HuH-7 (cell line): ENCODE measurements around the gene GPC2.
"Not testable (repeated sequence)": the region's sequence is repeated elsewhere in the genome, so short reads cannot be mapped to it uniquely, and the experiment has no call there.

Experiments used
- DNase-seq: peaks from one replicate; pipeline ENCODE4 v3.0.0; 2011; ENCODE audit warnings: low spot score

The GPC2 gene

DNA sequence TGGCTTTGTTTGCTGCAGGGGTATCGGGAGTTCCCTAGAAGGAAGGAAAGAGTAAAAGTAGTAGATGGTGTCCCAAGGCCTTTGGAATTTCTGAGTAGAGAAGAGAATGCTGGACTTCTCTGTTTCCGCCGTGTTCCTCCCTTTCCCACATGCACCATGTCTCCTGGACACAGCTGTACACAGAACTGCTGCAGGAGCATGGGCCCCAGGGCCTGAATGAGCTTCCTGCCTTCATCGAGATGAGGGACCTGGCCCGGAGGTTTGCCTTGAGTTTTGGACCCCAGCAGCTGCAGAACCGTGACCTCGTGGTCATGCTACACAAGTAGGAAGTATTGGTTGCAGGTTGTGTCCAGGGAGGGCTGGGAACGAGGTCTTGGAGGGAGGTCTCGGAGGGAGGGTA lies 27.3 kb upstream of the GPC2 start:
- no peak for DNase-seq

GRCh38 chr7:100200693-100201092 lies 23.5 kb upstream of the GPC2 start:
- DNase-seq, result peak; percentile 45

DNA sequence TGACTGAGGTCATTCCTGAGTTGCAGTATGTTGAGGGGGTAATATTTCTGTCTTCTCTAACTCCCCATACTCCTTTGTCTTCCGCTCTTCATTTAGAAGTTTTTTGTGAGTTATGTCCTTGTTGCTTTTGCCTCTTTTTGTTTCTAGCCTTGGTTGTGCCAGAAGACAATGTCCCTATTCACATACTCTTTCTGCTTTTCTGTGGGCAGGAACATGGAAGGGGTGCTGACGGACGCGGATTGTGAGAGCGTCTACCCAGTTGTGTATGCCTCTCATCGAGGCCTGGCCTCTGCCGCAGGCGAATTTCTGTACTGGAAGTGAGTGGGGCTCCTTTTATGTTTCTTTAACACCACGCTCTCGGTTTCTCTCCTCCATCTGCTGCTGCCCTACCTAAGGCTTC lies 21.1 kb upstream of the GPC2 start:
- DNase-seq, result no peak

DNA sequence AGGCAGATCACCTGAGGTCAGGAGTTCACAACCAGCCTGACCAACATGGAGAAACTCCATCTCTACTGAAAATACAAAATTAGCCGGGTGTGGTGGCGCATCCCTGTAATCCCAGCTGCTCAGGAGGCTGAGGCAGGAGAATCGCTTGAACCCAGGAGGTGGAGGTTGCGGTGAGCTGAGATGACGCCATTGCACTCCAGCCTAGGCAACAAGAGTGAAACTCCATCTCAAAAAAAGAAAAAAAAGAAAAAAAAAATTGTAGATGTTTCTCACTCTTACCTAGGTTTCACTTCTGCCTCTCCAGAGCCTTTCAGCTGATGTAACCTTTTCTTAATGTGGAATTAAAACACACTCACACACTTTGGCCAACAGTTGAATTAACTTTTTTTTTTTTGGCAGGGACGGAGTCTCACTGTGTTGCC lies 18.7 kb upstream of the GPC2 start:
- DNase-seq, result not testable (repeated sequence)

DNA sequence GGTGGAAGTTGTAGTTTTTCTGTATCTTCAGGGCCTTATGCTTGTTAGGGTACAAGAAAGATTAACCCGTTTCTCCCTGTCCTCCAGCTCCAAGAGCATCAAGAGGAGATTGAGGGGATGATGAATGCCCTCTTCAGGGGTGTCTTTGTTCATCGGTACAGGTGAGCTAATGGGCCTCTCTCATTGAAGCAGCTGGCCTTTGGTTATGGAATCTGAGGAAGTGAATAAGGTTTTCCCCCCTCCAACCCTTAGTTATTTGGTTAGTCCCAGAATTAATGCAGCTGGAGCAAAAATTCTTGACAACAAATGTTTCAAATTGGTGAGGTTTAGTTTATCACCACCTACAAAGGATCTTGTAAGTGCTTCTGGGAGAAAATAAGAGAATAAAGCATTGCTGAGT lies 18.0 kb upstream of the GPC2 start:
- no peak for DNase-seq

GRCh38 chr7:100192969-100193368 lies 15.8 kb upstream of the GPC2 start:
- no peak for DNase-seq

DNA sequence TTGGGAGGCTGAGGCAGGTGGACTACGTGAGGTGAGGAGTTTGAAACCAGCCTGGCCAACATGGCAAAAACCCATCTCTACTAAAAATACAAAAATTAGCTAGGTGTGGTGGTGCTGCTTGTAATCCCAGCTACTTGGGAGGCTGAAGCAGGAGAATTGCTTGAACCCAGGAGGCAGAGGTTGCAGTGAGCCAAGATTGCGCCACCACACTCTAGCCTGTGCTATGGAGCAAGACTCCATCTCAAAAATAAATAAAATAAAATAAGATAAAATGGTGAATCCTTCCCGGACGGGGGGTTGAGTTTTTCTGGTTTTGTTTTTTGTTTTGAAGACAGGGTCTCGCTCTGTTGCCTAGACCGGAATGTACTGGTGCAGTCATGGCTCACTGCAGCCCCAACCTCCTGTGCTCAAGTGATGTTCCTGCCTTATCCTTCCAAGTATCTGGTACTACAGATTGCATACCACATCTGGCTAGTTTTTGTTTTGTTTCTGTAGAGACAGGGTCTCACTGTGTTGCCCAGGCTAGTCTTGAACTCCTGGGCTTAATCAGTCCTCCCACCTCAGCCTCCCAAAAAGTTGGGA lies 15.2 kb upstream of the GPC2 start:
- DNase-seq, result not testable (repeated sequence)

DNA sequence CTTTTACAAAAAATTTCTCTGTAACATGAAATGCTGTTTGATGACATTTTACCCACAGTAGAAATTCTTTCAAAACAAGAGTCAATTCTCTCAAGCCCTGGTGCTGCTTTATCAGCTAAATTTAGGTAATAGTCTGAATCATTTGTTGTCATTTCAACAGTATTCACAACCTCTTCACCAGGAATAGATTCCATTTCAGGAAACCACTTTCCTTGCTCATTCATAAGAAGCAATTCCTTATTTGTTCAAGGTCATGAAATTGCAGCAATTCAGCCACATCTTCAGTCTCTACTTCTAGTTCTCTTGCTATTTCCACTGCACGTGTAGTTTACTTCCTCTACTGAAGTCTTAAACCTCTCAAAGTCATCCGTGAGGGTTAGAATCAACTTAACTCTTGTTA lies 14.6 kb upstream of the GPC2 start:
- no peak for DNase-seq

- no peak for DNase-seq
Measured at GRCh38 chr7:100190048-100190711, 13.0 kb upstream of the GPC2 start.

DNA sequence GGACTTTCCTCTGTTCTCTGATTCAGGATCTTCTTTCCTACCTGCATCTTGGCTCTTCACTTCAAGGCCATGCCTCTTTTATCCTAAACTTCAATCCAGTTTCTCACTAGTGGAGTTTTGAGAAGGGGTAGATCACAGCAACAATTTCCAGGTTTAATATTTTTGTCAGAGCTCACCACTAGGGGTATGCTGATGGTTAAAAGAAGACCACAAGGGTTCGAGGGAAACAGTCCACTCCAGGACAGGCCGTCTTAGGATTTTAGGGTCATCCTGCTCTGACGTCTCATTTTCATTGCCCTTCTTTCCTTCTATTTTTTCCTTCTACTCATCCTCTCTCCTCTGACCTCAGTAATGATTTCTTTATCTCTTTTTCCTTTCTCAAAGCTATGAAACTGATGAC lies 11.9 kb upstream of the GPC2 start:
- DNase-seq, result no peak

DNA sequence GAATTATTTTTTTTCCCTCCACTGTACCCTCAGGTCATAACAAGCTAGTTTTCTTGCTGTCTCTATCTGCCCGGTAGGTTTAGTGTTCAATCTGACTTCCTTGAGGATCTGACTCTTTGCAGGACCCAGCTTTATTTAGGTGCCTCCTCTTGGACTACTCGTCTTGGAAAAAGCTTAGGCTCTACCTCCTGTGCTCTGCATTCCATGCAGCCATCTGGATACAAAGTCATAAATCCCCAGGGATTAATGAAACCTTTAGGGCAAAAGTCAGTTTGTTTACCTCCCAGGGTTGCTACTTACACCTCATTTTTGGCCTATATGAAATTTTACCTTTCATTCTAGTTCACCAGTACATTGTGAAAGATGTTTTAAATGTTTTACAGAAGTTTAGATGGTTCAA lies 8.5 kb upstream of the GPC2 start:
- DNase-seq, result no peak

GRCh38 chr7:100183090-100183489 lies 5.9 kb upstream of the GPC2 start:
- not testable (repeated sequence) for DNase-seq

- not testable (repeated sequence) for DNase-seq
Measured at GRCh38 chr7:100182616-100183015, 5.4 kb upstream of the GPC2 start.

DNA sequence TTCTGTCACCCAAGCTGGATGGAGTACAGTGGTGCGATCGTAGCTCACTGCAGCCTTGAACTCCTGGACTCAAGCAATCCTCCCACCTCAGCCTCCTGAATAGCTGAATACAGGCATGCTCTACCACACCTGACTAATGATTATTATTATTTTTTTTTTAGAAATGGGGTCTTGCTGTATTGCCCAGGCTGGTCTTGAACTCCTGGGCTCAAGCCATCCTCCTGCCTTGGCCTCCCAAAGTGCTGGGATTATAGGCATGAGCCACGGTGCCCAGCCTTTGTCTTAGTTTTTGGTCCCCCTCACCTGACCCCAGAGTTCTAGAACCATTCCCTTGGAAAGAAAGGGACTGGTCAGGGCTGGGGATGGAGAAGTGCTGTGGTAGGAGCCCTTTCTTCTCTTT lies 2.9 kb upstream of the GPC2 start:
- not testable (repeated sequence) for DNase-seq

DNA sequence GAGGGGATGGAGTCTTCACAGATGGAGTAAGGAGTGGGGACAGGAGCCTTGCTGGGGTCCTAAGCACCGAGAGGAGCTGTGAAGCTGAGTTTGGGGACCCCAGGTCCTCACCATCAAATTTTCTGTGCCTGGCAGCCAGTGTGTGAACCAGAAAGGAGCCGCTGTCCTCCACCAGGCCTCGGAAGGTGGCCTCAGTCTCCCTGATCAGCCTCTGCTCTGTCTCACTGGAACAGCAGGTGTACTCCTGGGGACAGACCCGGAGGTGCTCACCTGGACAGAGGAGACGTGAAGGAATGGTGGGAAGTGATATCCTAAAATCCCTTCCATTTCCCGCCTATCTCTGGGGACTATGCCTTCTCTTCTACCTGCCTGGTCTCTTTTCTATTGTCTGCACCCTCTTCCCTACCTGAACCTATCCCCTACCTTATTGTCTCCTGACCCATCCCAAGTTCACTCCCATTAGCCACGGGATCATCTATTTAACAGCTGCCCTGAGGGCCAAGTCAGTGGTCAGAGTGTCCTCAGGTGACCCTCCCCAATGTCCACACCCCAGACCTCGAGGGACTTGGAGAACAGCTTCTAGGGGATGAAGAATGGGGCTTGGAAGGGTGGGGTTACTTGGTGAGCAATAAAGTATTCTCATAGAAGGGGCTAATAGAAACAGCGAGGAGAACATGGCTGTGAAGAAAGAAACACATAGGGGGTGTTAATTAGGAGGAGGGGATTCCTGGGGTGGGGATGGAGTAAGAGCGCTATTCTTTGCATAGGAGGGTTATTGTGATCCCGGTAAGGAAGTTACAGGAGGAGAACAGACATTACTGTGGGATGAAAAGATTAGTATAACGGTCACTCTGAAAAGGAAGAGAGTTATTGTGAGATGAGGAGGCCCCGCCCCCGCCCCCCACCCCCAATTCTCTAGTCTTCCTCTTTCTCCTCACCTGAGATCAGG lies 811 bp downstream of the GPC2 start:
- no peak for DNase-seq

GRCh38 chr7:100175296-100175935 lies 1.8 kb downstream of the GPC2 start:
- DNase-seq, result no peak

- no peak for DNase-seq
Measured at GRCh38 chr7:100174582-100174981, 2.6 kb downstream of the GPC2 start.

- no peak for DNase-seq
Measured at GRCh38 chr7:100173806-100174495, 3.2 kb downstream of the GPC2 start.

GRCh38 chr7:100171840-100172239 lies 5.3 kb downstream of the GPC2 start:
- no peak for DNase-seq

DNA sequence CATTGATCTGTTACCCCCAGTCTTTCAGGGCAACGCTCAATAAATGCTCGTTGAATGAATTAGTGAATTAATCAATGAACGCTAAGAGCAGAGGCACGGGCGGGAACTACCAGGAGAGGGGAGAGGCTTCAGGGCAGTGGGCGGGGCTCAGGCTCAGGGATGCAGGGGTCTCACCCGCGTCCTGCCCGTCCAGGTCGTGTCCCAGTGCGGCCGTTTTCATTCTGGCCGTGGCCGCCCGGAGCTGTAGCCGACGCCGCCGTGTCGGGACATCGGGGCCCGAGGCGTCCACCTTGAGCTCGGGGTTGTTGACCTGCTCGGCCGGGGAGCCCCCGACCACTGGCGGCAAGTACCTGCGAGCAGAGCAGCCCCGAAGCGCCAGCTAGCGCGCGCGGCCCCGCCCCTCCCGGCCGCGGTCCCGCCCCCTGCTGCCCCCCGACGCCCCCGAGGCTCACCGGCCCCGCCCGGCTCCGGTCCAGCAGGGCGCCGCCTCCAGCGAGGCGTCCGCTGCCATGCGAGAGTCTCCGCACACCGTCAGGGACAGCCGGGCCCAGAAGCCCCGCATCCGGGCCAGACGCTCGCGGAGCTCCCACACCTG lies 6.0 kb downstream of the GPC2 start:
- no peak for DNase-seq

DNA sequence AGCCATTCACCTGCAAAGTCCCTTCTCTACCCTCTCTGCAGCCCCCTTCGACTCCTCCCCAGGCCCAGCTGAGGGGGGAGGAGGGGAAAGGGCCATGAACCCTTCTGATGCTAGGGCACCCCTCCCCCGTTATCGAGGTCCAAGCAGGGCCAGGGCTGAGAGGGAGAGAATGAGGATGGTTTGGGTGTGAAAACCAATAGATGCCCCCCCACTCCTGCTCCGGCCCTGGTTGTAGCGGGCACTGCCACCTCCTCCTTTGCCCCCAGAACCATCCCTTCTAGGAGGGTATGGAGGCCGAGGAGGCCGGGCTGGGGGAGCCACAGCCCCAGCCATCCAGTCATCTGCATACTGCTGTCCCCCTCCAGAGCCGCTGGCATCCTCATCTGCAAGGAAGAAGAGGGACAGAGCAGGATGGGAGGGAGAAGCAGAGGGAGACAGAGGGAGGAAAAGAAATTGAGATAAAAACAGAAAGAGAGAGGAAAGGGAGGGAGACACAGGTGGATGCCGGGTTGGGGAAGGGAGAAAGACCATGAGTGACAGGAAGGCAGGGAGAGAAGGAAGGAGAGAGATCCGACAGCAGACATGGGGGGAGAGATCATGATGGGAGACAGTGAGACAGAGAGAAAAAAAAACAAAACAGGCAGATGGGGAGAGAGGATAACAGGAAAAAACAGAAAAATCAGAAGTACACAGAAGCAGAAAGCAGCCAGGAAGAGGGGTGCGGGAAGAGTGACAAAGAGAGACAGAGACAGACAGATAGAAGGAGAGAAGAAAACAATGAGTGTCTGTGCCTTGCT lies 6.9 kb downstream of the GPC2 start:
- no peak for DNase-seq
